SK-N-SH (cell line): Measurements from ENCODE around the gene SSBP2. TPM values are rescaled to one million over a fixed set of nuclear protein-coding genes. Genes with fewer than 3 reads are reported as not detected.

Source experiments
- CTCF ChIA-PET: fragments of 300-600, 350-600 bp; formaldehyde crosslinking; extraction: SDS; loops from one replicate; lab custom pipeline; 2021; lab: Yijun Ruan, JAX
- POLR2A ChIA-PET: fragments of 350-600 bp; sonication (Branson Sonifier 250); formaldehyde crosslinking; extraction: SDS; loops from one replicate; lab custom pipeline; 2020; ENCODE audit warnings: antibody characterized with exemption, inconsistent platforms; lab: Yijun Ruan, JAX
- DNase-seq: peaks from one replicate; pipeline ENCODE4 v3.0.0; 2012
- H2AFZ ChIP-seq: fragments of 200-600 bp; sonication (generic); 2 replicates; pipeline ENCODE4 v1.8.1; 2016; ENCODE audit warnings: antibody characterized with exemption, mild to moderate bottlenecking, low read depth
- H3F3A ChIP-seq: fragments of 200-600 bp; sonication (generic); replicated peaks from 2 replicates; pipeline ENCODE3; 2016; ENCODE audit warnings: antibody characterized with exemption, mild to moderate bottlenecking; ENCODE audit not compliant: insufficient read depth
- H3K27ac ChIP-seq, 2 experiments: fragments of 200-500 bp in 1 of 2; fragments of 200-600 bp in 1 of 2; sonication (Bioruptor generic) in 1 of 2; sonication (generic), shearing (Covaris generic) in 1 of 2; 2 replicates each; pipeline versions ENCODE4 v1.5.1 to v1.6.1; 2014 to 2016; ENCODE audit warnings: low read depth in 2 of 2, inconsistent platforms in 1 of 2, low read length in 1 of 2, mild to moderate bottlenecking in 1 of 2, mixed read lengths in 1 of 2
- H3K27me3 ChIP-seq: fragments of 200-600 bp; sonication (generic), shearing (Covaris generic); 2 replicates; pipeline ENCODE4 v1.6.1; 2016; ENCODE audit warnings: mixed run types; ENCODE audit not compliant: insufficient read depth
- H3K36me3 ChIP-seq, 2 experiments: fragments of 200-500 bp in 1 of 2; fragments of 200-600 bp in 1 of 2; sonication (Bioruptor generic) in 1 of 2; sonication (generic) in 1 of 2; replicated peaks in 1 of 2; 2 replicates each; pipeline versions ENCODE3 to v1.5.1; 2014 to 2016; ENCODE audit warnings: low read length in 1 of 2, mild to moderate bottlenecking in 1 of 2; ENCODE audit not compliant: insufficient read depth in 2 of 2, control insufficient read depth in 1 of 2
- H3K4me1 ChIP-seq, 2 experiments: fragments of 200-500 bp in 1 of 2; fragments of 200-600 bp in 1 of 2; sonication (Bioruptor generic) in 1 of 2; sonication (generic), shearing (Covaris generic) in 1 of 2; 2 replicates each; pipeline versions ENCODE4 v1.5.1 to v1.6.1; 2014 to 2016; ENCODE audit warnings: low read depth in 1 of 2, low read length in 1 of 2, mixed run types in 1 of 2; ENCODE audit not compliant: insufficient read depth in 2 of 2, control insufficient read depth in 1 of 2
- H3K4me2 ChIP-seq: fragments of 200-600 bp; sonication (generic), shearing (Covaris generic); 2 replicates; pipeline ENCODE4 v1.6.1; 2017; ENCODE audit warnings: mixed run types
- H3K4me3 ChIP-seq, 2 experiments: fragments of 200-500 bp in 1 of 2; fragments of 200-600 bp in 1 of 2; sonication (Bioruptor generic) in 1 of 2; sonication (generic), shearing (Covaris generic) in 1 of 2; 2 replicates each; pipeline versions ENCODE4 v1.5.1 to v1.8.1; 2014 to 2016; ENCODE audit warnings: low read depth in 2 of 2, inconsistent platforms in 1 of 2, low read length in 1 of 2, mild to moderate bottlenecking in 1 of 2, mixed read lengths in 1 of 2, moderate library complexity in 1 of 2
- H3K79me2 ChIP-seq: fragments of 200-600 bp; sonication (generic); 2 replicates; pipeline ENCODE4 v1.8.1; 2017; ENCODE audit warnings: mild to moderate bottlenecking; ENCODE audit not compliant: insufficient read depth
- H3K9ac ChIP-seq: fragments of 200-600 bp; sonication (generic); 2 replicates; pipeline ENCODE4 v1.6.1; 2017; ENCODE audit warnings: mixed run types
- H3K9me2 ChIP-seq: fragments of 200-600 bp; sonication (generic); 2 replicates; pipeline ENCODE4 v1.6.1; 2017; ENCODE audit warnings: mixed run types
- H3K9me3 ChIP-seq: fragments of 200-600 bp; sonication (generic); 2 replicates; pipeline ENCODE4 v1.6.1; 2017; ENCODE audit warnings: mixed run types, mild to moderate bottlenecking, moderate library complexity
- H4K20me1 ChIP-seq: fragments of 200-600 bp; sonication (generic); 2 replicates; pipeline ENCODE4 v1.6.1; 2017; ENCODE audit warnings: mild to moderate bottlenecking, mixed run types; ENCODE audit not compliant: insufficient read depth
- CHD2 ChIP-seq: fragments of 150-350 bp; IDR thresholded peaks from 2 replicates; pipeline ENCODE4 v1.6.1; 2018; ENCODE audit warnings: low read length; ENCODE audit not compliant: partially characterized antibody
- EP300 ChIP-seq, 2 experiments: IDR thresholded peaks; 2 replicates each; pipeline versions ENCODE4 v1.4.0 to v1.6.1; 2012; ENCODE audit warnings: borderline replicate concordance in 1 of 2, low read depth in 1 of 2, low read length in 1 of 2
- EZH2phosphoT487 ChIP-seq: fragments of 200-600 bp; sonication (generic); IDR thresholded peaks from 2 replicates; pipeline ENCODE4 v1.6.1; 2017; ENCODE audit warnings: low read depth, mixed run types, mild to moderate bottlenecking, antibody characterized with exemption, moderate library complexity, borderline replicate concordance
- FOXM1 ChIP-seq: IDR thresholded peaks from 2 replicates; pipeline ENCODE4 v1.4.0; 2012; ENCODE audit warnings: low read depth, mild to moderate bottlenecking
- GABPA ChIP-seq: IDR thresholded peaks from 2 replicates; pipeline ENCODE4 v1.4.0; 2012; ENCODE audit warnings: low read depth, mild to moderate bottlenecking
- IRF3 ChIP-seq: fragments of 150-350 bp; IDR thresholded peaks from 2 replicates; pipeline ENCODE4 v1.6.1; 2016; ENCODE audit warnings: mild to moderate bottlenecking, low read depth, low read length
- JUND ChIP-seq: IDR thresholded peaks from 2 replicates; pipeline ENCODE4 v1.4.0; 2012
- MXI1 ChIP-seq: IDR thresholded peaks from 2 replicates; pipeline ENCODE4 v1.6.1; 2012; ENCODE audit warnings: mild to moderate bottlenecking, low read depth, low read length, improper control_type of control experiment
- NRF1 ChIP-seq: IDR thresholded peaks from 2 replicates; pipeline ENCODE4 v1.6.1; 2012; ENCODE audit warnings: low read depth, mild to moderate bottlenecking, low read length
- RAD21 ChIP-seq: IDR thresholded peaks from 2 replicates; pipeline ENCODE4 v1.6.1; 2012; ENCODE audit warnings: mild to moderate bottlenecking, low read length
- TCF12 ChIP-seq: IDR thresholded peaks from 2 replicates; pipeline ENCODE4 v1.4.0; 2012
- USF1 ChIP-seq: IDR thresholded peaks from 2 replicates; pipeline ENCODE4 v1.4.0; 2012; ENCODE audit warnings: low read depth, borderline replicate concordance
- USF2 ChIP-seq: fragments of 150-350 bp; IDR thresholded peaks from 2 replicates; pipeline ENCODE4 v1.6.1; 2017; ENCODE audit warnings: antibody characterized with exemption, low read length, low read depth, borderline replicate concordance
- YY1 ChIP-seq: IDR thresholded peaks from 2 replicates; pipeline ENCODE4 v1.4.0; 2012; ENCODE audit warnings: low read depth, mild to moderate bottlenecking
- ZBTB33 ChIP-seq: IDR thresholded peaks from 2 replicates; pipeline ENCODE4 v1.4.0; 2012; ENCODE audit warnings: low read depth, borderline replicate concordance
- WGBS: methylation state at CpG from one replicate; pipeline ENCODE4 v1.1.6; 2017; ENCODE audit warnings: low lambda C conversion rate; 5-methylcytosine and 5-hydroxymethylcytosine counted together
- polyA plus RNA-seq, 3 experiments: library from polyadenylated mRNA; depleted of rRNA; stranded (reverse); fragments of >200 nt; gene quantifications; 2 replicates each; pipeline ENCODE4 v1.2.3, GENCODE V29; 2012

The SSBP2 gene
- polyA plus RNA-seq, 1 of the 3 experiments (the other 2 are of a cell fraction): 35.3 TPM

GRCh38 chr5:81783401-81783800, 32.5 kb upstream of the SSBP2 start:
- Histone ChIP-seq H3K9ac (no peak overlapping the region), H3K27ac (no peak overlapping the region; a peak in 1 of 4 replicates), H3K4me1 (peaks cover 23 to 28% of the 10 kb centered on the region in 2 experiments), H3K4me3 (no peak overlapping the region), H3K36me3 (no peaks in the 10 kb centered on the region), H3K4me2 (no peak overlapping the region), H3K27me3 (no peaks in the 10 kb centered on the region), H4K20me1 (no peaks in the 10 kb centered on the region), H3K79me2 (no peaks in the 10 kb centered on the region), H3K9me2 (no peaks in the 10 kb centered on the region), H2AFZ (no peak overlapping the region), H3K9me3 (no peaks in the 10 kb centered on the region), H3F3A (no peaks in the 10 kb centered on the region)
- no peak for TF ChIP-seq EZH2phosphoT487
- no peak for TF ChIP-seq USF2
- TF ChIP-seq FOXM1: no peak
- TF ChIP-seq IRF3: no peak
- no peak for TF ChIP-seq ZBTB33
- no peak for TF ChIP-seq TCF12
- TF ChIP-seq EP300 (IDR thresholded peaks at IDR 0.05; ENCODE audit: borderline replicate concordance in 1 of 2, low read depth in 1 of 2, low read length in 1 of 2): no peak
- no peak for TF ChIP-seq GABPA
- TF ChIP-seq NRF1: no peak
- TF ChIP-seq JUND: no peak
- TF ChIP-seq YY1: no peak
- no peak for TF ChIP-seq CHD2
- TF ChIP-seq RAD21: no peak
- no peak for TF ChIP-seq USF1
- TF ChIP-seq MXI1: no peak
- 63% methylated on average over 3 of the region's 3 CpGs for WGBS
- no peak for DNase-seq
- POLR2A ChIA-PET: no interaction called here
- CTCF ChIA-PET: interaction anchor here (1.0 kb wide), 1 partner anchor 10 kb away, joined by 4 read pairs; no protein-coding TSS in a partner anchor
